Thymus (tissue), 11 donors: Measurements from ENCODE around the gene RCOR1. TPM values are rescaled to one million over a fixed set of nuclear protein-coding genes. Genes with fewer than 3 reads are reported as not detected.
A peak's percentile ranks its signal among the peaks of the same experiment; 100 is the strongest.
"Not testable (repeated sequence)": the region's sequence is repeated elsewhere in the genome, so short reads cannot be mapped to it uniquely, and the experiment has no call there.

ENCODE experiments used
- DNase-seq, 9 donors: peaks; one replicate each; pipeline ENCODE4 v3.0.0-alpha.2; 2013; ENCODE audit warnings: low spot score in 9 of 9, low read depth in 6 of 9, missing footprints in 1 of 9
- H3K27ac ChIP-seq, 2 donors: one replicate each; pipeline ENCODE4 v1.5.1; 2013; ENCODE audit warnings: control low read depth in 1 of 2, low read depth in 1 of 2, low read length in 1 of 2, mild to moderate bottlenecking in 1 of 2, moderate library complexity in 1 of 2
- H3K27me3 ChIP-seq, 2 donors: one replicate each; pipeline ENCODE4 v1.5.1; 2013; ENCODE audit warnings: low read length in 1 of 2; ENCODE audit not compliant: control insufficient read depth in 2 of 2, insufficient read depth in 1 of 2
- H3K36me3 ChIP-seq, 2 donors: one replicate each; pipeline ENCODE4 v1.5.1; 2013; ENCODE audit warnings: low read length in 1 of 2, mild to moderate bottlenecking in 1 of 2, moderate library complexity in 1 of 2; ENCODE audit not compliant: control insufficient read depth in 2 of 2, insufficient read depth in 2 of 2
- H3K4me1 ChIP-seq, 2 donors: one replicate each; pipeline ENCODE4 v1.5.1; 2013; ENCODE audit warnings: low read length in 2 of 2; ENCODE audit not compliant: control insufficient read depth in 2 of 2, insufficient read depth in 2 of 2
- H3K4me3 ChIP-seq, 2 donors: one replicate each; pipeline ENCODE4 v1.5.1; 2013; ENCODE audit warnings: low read length in 2 of 2, control low read depth in 1 of 2, mild to moderate bottlenecking in 1 of 2
- H3K9me3 ChIP-seq, 2 donors: one replicate each; pipeline ENCODE4 v1.5.1; 2013; ENCODE audit warnings: low read length in 1 of 2, mild to moderate bottlenecking in 1 of 2; ENCODE audit not compliant: control insufficient read depth in 2 of 2, insufficient read depth in 1 of 2
- WGBS: extraction: QIAGEN DNeasy Blood & Tissue Kit; methylation state at CpG from one replicate; pipeline ENCODE4 v1.1.7; 2013; 5-methylcytosine and 5-hydroxymethylcytosine counted together
- polyA plus RNA-seq: library from polyadenylated mRNA; stranded (reverse); fragments of 200-250 nt; gene quantifications from one replicate; pipeline ENCODE4 v1.2.3, GENCODE V29; 2013
- total RNA-seq: library from RNA; stranded (reverse); fragments of 120-200 nt; gene quantifications from one replicate; pipeline ENCODE4 v1.2.4, GENCODE V29; 2013
- donor health status: healthy.

Gene RCOR1
- total and polyA plus RNA-seq, 2 donors: 9.2 to 9.7 TPM

GRCh38 chr14:102760496-102761193 is 168.2 kb downstream of the RCOR1 start:
- H3K4me3 ChIP-seq: no peak overlapping the region
- H3K36me3 ChIP-seq: no peaks in the 10 kb centered on the region
- no peaks in the 10 kb centered on the region for H3K9me3 ChIP-seq
- DNase-seq: peak in 1 of 9 donors; percentile 26
- H3K4me1 ChIP-seq: peaks cover 0 to 13% of the 10 kb centered on the region in 2 donors
- H3K27me3 ChIP-seq: no peaks in the 10 kb centered on the region
- 76% methylated on average over 21 of the region's 21 CpGs for WGBS
- no peak overlapping the region for H3K27ac ChIP-seq

GRCh38 chr14:102761206-102761605 is 168.8 kb downstream of the RCOR1 start:
- Histone ChIP-seq H3K27ac (no peak overlapping the region), H3K36me3 (no peaks in the 10 kb centered on the region), H3K4me3 (no peak overlapping the region), H3K4me1 (peaks cover 0 to 13% of the 10 kb centered on the region in 2 donors), H3K9me3 (no peaks in the 10 kb centered on the region), H3K27me3 (no peaks in the 10 kb centered on the region)
- DNase-seq: no peak
- 81% methylated on average over 15 of the region's 15 CpGs for WGBS

GRCh38 chr14:102764220-102764671 is 171.8 kb downstream of the RCOR1 start:
- 86% methylated on average over 11 of the region's 11 CpGs for WGBS
- no peaks in the 10 kb centered on the region for H3K9me3 ChIP-seq
- no peaks in the 10 kb centered on the region for H3K36me3 ChIP-seq
- DNase-seq: peak in 1 of 9 donors; percentile 27
- H3K4me1 ChIP-seq: peaks cover 0 to 13% of the 10 kb centered on the region in 2 donors
- no peak overlapping the region for H3K4me3 ChIP-seq
- no peak overlapping the region for H3K27ac ChIP-seq
- H3K27me3 ChIP-seq: no peaks in the 10 kb centered on the region

GRCh38 chr14:102765770-102766169 is 173.3 kb downstream of the RCOR1 start:
- H3K4me1 ChIP-seq, H3K36me3 ChIP-seq, H3K27me3 ChIP-seq, H3K27ac ChIP-seq, DNase-seq, H3K9me3 ChIP-seq, H3K4me3 ChIP-seq: not testable (repeated sequence)
- WGBS: 97% methylated on average over 7 of the region's 8 CpGs

- WGBS: 78% methylated on average over 19 of the region's 19 CpGs
- H3K27ac ChIP-seq: peak overlapping the region in 1 of 2 donors; percentile 7
- no peaks in the 10 kb centered on the region for H3K27me3 ChIP-seq
These were observed 176.0 kb downstream of the RCOR1 start for GRCh38 chr14:102768223-102769048.

GRCh38 chr14:102769049-102769327 is 176.5 kb downstream of the RCOR1 start:
- Histone ChIP-seq H3K4me3 (no peak overlapping the region), H3K36me3 (no peaks in the 10 kb centered on the region), H3K4me1 (peaks cover 0 to 2% of the 10 kb centered on the region in 2 donors), H3K27me3 (no peaks in the 10 kb centered on the region), H3K9me3 (no peaks in the 10 kb centered on the region), H3K27ac (no peak overlapping the region)
- WGBS: over 99% methylated on average over 4 of the region's 4 CpGs
- no peak for DNase-seq

More at GRCh38 chr14:102768223-102769048, 176.0 kb downstream of the RCOR1 start:
- Histone ChIP-seq H3K4me3 (no peak overlapping the region), H3K36me3 (no peaks in the 10 kb centered on the region), H3K9me3 (no peaks in the 10 kb centered on the region), H3K4me1 (peaks cover 0 to 2% of the 10 kb centered on the region in 2 donors)
- DNase-seq: peak in 1 of 9 donors; percentile 31

GRCh38 chr14:102770147-102771123 is 178.0 kb downstream of the RCOR1 start:
- WGBS: 95% methylated on average over 32 of the region's 32 CpGs
- no peak for DNase-seq
- H3K27ac ChIP-seq: no peak overlapping the region

GRCh38 chr14:102771144-102771543 is 178.7 kb downstream of the RCOR1 start:
- Histone ChIP-seq H3K27me3 (no peaks in the 10 kb centered on the region), H3K4me1 (peaks cover 0 to 13% of the 10 kb centered on the region in 2 donors), H3K9me3 (no peaks in the 10 kb centered on the region), H3K27ac (no peak overlapping the region), H3K36me3 (no peaks in the 10 kb centered on the region), H3K4me3 (no peak overlapping the region)
- no peak for DNase-seq
- WGBS: 97% methylated on average over 9 of the region's 9 CpGs

More at GRCh38 chr14:102770147-102771123, 178.0 kb downstream of the RCOR1 start:
- H3K27me3 ChIP-seq: no peaks in the 10 kb centered on the region
- H3K4me3 ChIP-seq: no peak overlapping the region
- no peaks in the 10 kb centered on the region for H3K9me3 ChIP-seq
- H3K36me3 ChIP-seq: no peaks in the 10 kb centered on the region
- peaks cover 0 to 13% of the 10 kb centered on the region in 2 donors for H3K4me1 ChIP-seq
